ENCODE data around the gene ZNF142. TPM values are rescaled to one million over a fixed set of nuclear protein-coding genes. Genes with fewer than 3 reads are reported as not detected.

The ZNF142 gene
- total RNA-seq, 1 experiment from 2014 or later = 31.3 TPM

GRCh38 chr2:218664653-218665052 is 5.2 kb upstream of the ZNF142 start:
- H3K4me1 ChIP-seq (ENCODE audit: control insufficient read depth, insufficient read depth, low read length) = peaks cover 6% of the 10 kb centered on the region; the same call in 1 of the 2 replicates
- intact Hi-C loops (cut with micrococcal nuclease; ENCODE audit: unreplicated experiment) = no loop called here
- no peak for TF ChIP-seq CTCF (IDR thresholded peaks at IDR 0.05)
- no peak for TF ChIP-seq SIN3A (IDR thresholded peaks at IDR 0.05; ENCODE audit: borderline replicate concordance, insufficient read depth, low read depth, low read length)
- no peak for TF ChIP-seq POLR2AphosphoS5 (IDR thresholded peaks at IDR 0.05; ENCODE audit: low read depth, low read length)
- no peak for TF ChIP-seq REST (IDR thresholded peaks at IDR 0.05; ENCODE audit: insufficient read depth in 1 of 2, low read depth in 2 of 2, low read length in 1 of 2)
- TF ChIP-seq TCF7L2 (IDR thresholded peaks at IDR 0.05; ENCODE audit: low read depth, low read length) = no peak
- no peak for DNase-seq (ENCODE audit: low read depth, low spot score)
- no peak for ATAC-seq
- H3K9me3 ChIP-seq (ENCODE audit: control insufficient read depth, insufficient read depth, low read depth, low read length) = no peaks in the 10 kb centered on the region
- CTCF ChIA-PET = no interaction called here
- no TSS peak for BruUV-seq (replicated peaks)
- in situ Hi-C loops (cut with HindIII; ENCODE audit: low pct_unique_long_range_greater_than_20kb, low sequenced_read_pairs) = no loop called here
- no peak overlapping the region for H3K27ac ChIP-seq (ENCODE audit: low read length)
- POLR2A ChIA-PET = no interaction called here
- H3K36me3 ChIP-seq (ENCODE audit: control insufficient read depth, insufficient read depth, low read length) = peaks cover 13% of the 10 kb centered on the region
- no peak overlapping the region for H3K4me3 ChIP-seq (ENCODE audit: low read depth in 2 of 2, low read length in 2 of 2)
- no peaks in the 10 kb centered on the region for H3K27me3 ChIP-seq (ENCODE audit: control insufficient read depth, insufficient read depth, low read length)

- Histone ChIP-seq H3K27me3 (ENCODE audit: control insufficient read depth, insufficient read depth, low read length) (no peaks in the 10 kb centered on the region), H3K36me3 (ENCODE audit: control insufficient read depth, insufficient read depth, low read length) (peaks cover 13% of the 10 kb centered on the region), H3K27ac (ENCODE audit: low read length) (no peak overlapping the region), H3K9me3 (ENCODE audit: control insufficient read depth, insufficient read depth, low read depth, low read length) (no peaks in the 10 kb centered on the region), H3K4me1 (ENCODE audit: control insufficient read depth, insufficient read depth, low read length) (peaks cover 6% of the 10 kb centered on the region; the same call in 1 of the 2 replicates), H3K4me3 (ENCODE audit: low read depth in 2 of 2, low read length in 2 of 2) (no peak overlapping the region)
- CTCF ChIA-PET = no interaction called here
- in situ Hi-C loops (cut with HindIII; ENCODE audit: low pct_unique_long_range_greater_than_20kb, low sequenced_read_pairs) = no loop called here
- intact Hi-C loops (cut with micrococcal nuclease; ENCODE audit: unreplicated experiment) = no loop called here
- DNase-seq (ENCODE audit: low read depth, low spot score) (no peak), ATAC-seq (no peak)
- BruUV-seq (replicated peaks) = no TSS peak
- POLR2A ChIA-PET = no interaction called here
- TF ChIP-seq POLR2AphosphoS5 (IDR thresholded peaks at IDR 0.05; ENCODE audit: low read depth, low read length) = no peak
- no peak for TF ChIP-seq REST (IDR thresholded peaks at IDR 0.05; ENCODE audit: insufficient read depth in 1 of 2, low read depth in 2 of 2, low read length in 1 of 2)
These were observed 4.5 kb upstream of the ZNF142 start for GRCh38 chr2:218663901-218664300.

All from Panc1 (cell line).